K562 (cell line): ENCODE measurements around the gene CBX4. TPM values are rescaled to one million over a fixed set of nuclear protein-coding genes. Genes with fewer than 3 reads are reported as not detected.

ENCODE experiments used
- ATAC-seq: fragments of 200-7000 bp; cut with Tn5 transposase; 3 replicates; pipeline ENCODE4 v1.9.1; 2020; ENCODE audit warnings: moderate library complexity
- BruUV-seq: library from RNA; stranded (reverse); fragments of 400-500 nt; replicated peaks from 2 replicates; lab custom pipeline; 2021; lab: Mats Ljungman, UMichigan
- CTCF ChIA-PET: fragments of 300-600 bp; formaldehyde crosslinking; extraction: SDS; loops from one replicate; lab custom pipeline; 2021; ENCODE audit warnings: low intra/inter-chr PET ratio; lab: Yijun Ruan, JAX
- POLR2A ChIA-PET: fragments of 300-600, 350-650 bp; sonication (Branson Sonifier 250); formaldehyde crosslinking; extraction: SDS; loops from one replicate; lab custom pipeline; 2021; ENCODE audit warnings: antibody characterized with exemption, inconsistent platforms; lab: Yijun Ruan, JAX
- DNase-seq, 4 experiments: peaks; one replicate each; pipeline versions ENCODE4 v3.0.0 to v3.0.0-alpha.2; 2011 to 2018; ENCODE audit warnings: low spot score in 3 of 4, mixed read lengths in 3 of 4; ENCODE audit errors: extremely low read depth in 1 of 4
- FAIRE-seq: peaks from 2 replicates; lab custom pipeline; 2011; peaks lifted over from hg19 to GRCh38; lab: Jason Lieb, UNC
- H2AFZ ChIP-seq: 2 replicates; pipeline ENCODE4 v1.6.0; 2011; ENCODE audit warnings: low read depth, low read length, control low read depth, inconsistent platforms
- H3K27ac ChIP-seq: fragments of 200-600 bp; 3 replicates; pipeline ENCODE4 v1.8.0; 2011; ENCODE audit warnings: low read depth, mild to moderate bottlenecking, control low read depth, inconsistent platforms, low read length, moderate library complexity, mixed read lengths; ENCODE audit errors: extremely low read depth
- H3K27me3 ChIP-seq, 2 experiments: fragments of 300-600 bp in 1 of 2; 2 replicates in 1 of 2; 3 replicates in 1 of 2; pipeline versions ENCODE4 v1.6.0 to v1.8.0; 2011; ENCODE audit warnings: inconsistent platforms in 2 of 2, low read length in 2 of 2, mild to moderate bottlenecking in 1 of 2, mixed read lengths in 1 of 2, moderate library complexity in 1 of 2; ENCODE audit not compliant: control insufficient read depth in 2 of 2, insufficient read depth in 2 of 2
- H3K36me3 ChIP-seq: fragments of 300-600 bp; 3 replicates; pipeline ENCODE4 v1.8.0; 2011; ENCODE audit warnings: mild to moderate bottlenecking, low read length, inconsistent platforms; ENCODE audit not compliant: control insufficient read depth, insufficient read depth
- H3K4me1 ChIP-seq, 2 experiments: fragments of 200-600 bp in 1 of 2; replicated peaks in 1 of 2; 2 replicates in 1 of 2; 3 replicates in 1 of 2; pipeline versions ENCODE4 v1.5.1 to v1.8.0; 2011; ENCODE audit warnings: inconsistent platforms in 2 of 2, low read length in 2 of 2, mild to moderate bottlenecking in 1 of 2, mixed read lengths in 1 of 2, moderate library complexity in 1 of 2; ENCODE audit not compliant: control insufficient read depth in 2 of 2, insufficient read depth in 2 of 2
- H3K4me2 ChIP-seq: 2 replicates; pipeline ENCODE4 v1.6.1; 2011; ENCODE audit warnings: low read length, control low read depth, inconsistent platforms, mixed read lengths; ENCODE audit not compliant: insufficient read depth
- H3K4me3 ChIP-seq: fragments of 200-600 bp; sonication (generic), shearing (Covaris generic); 2 replicates; pipeline ENCODE4 v1.5.1; 2016; ENCODE audit warnings: control low read depth, inconsistent platforms
- H3K79me2 ChIP-seq: fragments of 200-600 bp; 3 replicates; pipeline ENCODE4 v1.8.0; 2011; ENCODE audit warnings: low read length, inconsistent platforms; ENCODE audit not compliant: control insufficient read depth, insufficient read depth
- H3K9ac ChIP-seq, 2 experiments: 2 replicates each; pipeline versions ENCODE4 v1.6.0 to v1.6.1; 2011; ENCODE audit warnings: low read depth in 2 of 2, low read length in 2 of 2, control low read depth in 1 of 2, inconsistent platforms in 1 of 2, mild to moderate bottlenecking in 1 of 2, mixed read lengths in 1 of 2; ENCODE audit not compliant: insufficient read depth in 1 of 2
- H3K9me1 ChIP-seq: one replicate; pipeline ENCODE4 v1.6.0; 2011; ENCODE audit warnings: inconsistent platforms, mild to moderate bottlenecking, low read length, moderate library complexity; ENCODE audit not compliant: control insufficient read depth, insufficient read depth
- H3K9me3 ChIP-seq: replicated peaks from 2 replicates; pipeline ENCODE4 v1.5.1; 2011; ENCODE audit warnings: low read depth, low read length, inconsistent platforms; ENCODE audit not compliant: control insufficient read depth, insufficient read depth
- H4K20me1 ChIP-seq: replicated peaks from 2 replicates; pipeline ENCODE4 v1.6.1; 2011; ENCODE audit warnings: low read length, inconsistent platforms, mixed read lengths; ENCODE audit not compliant: control insufficient read depth, insufficient read depth
- ATF6 ChIP-seq: sonication (generic); formaldehyde crosslinking; IDR thresholded peaks from 2 replicates; pipeline ENCODE4 v1.4.0; 2020; ENCODE audit warnings: mild to moderate bottlenecking, missing genetic modification reagents
- BRF1 ChIP-seq: IDR thresholded peaks from 3 replicates; pipeline ENCODE4 v1.6.1; 2011; ENCODE audit warnings: borderline replicate concordance, mild to moderate bottlenecking; ENCODE audit not compliant: insufficient read length; ENCODE audit errors: extremely low read depth
- CREB3L1 ChIP-seq: fragments of 450-650 bp; IDR thresholded peaks from 2 replicates; pipeline ENCODE4 v1.6.1; 2014; ENCODE audit warnings: low read depth, mild to moderate bottlenecking, moderate library complexity, borderline replicate concordance
- KLF13 ChIP-seq: fragments of 450-650 bp; IDR thresholded peaks from 2 replicates; pipeline ENCODE4 v1.6.1; 2016; ENCODE audit warnings: missing genetic modification characterization, low read depth, mild to moderate bottlenecking, missing compliant biosample characterization, moderate library complexity, borderline replicate concordance
- RBM22 ChIP-seq: fragments of 200-400 bp; formaldehyde crosslinking; IDR thresholded peaks from 2 replicates; pipeline ENCODE4 v1.6.1; 2018; ENCODE audit warnings: low read length, low read depth; ENCODE audit not compliant: poor library complexity, severe bottlenecking
- RREB1 ChIP-seq: fragments of 250-450 bp; sonication (Bioruptor Pico); IDR thresholded peaks from 2 replicates; pipeline ENCODE4 v1.4.0; 2020
- ZBTB7A ChIP-seq: IDR thresholded peaks from 2 replicates; pipeline ENCODE4 v1.6.1; 2011; ENCODE audit warnings: low read depth, mild to moderate bottlenecking, low read length, moderate library complexity, borderline replicate concordance; ENCODE audit not compliant: control insufficient read depth
- WGBS: fragments of 100-300 bp; shearing (Covaris generic); methylation state at CpG from one replicate; pipeline ENCODE4 v1.1.6; 2016; ENCODE audit warnings: low coverage, mixed read lengths; ENCODE audit not compliant: insufficient coverage; ENCODE audit errors: missing lambda C conversion rate; 5-methylcytosine and 5-hydroxymethylcytosine counted together
- in situ Hi-C: fragments of 300-500 bp; cut with MboI; formaldehyde crosslinking; loops from 4 replicates; pipeline ENCODE4 v1.15.0; 2018; ENCODE audit warnings: inconsistent platforms, mixed read lengths
- intact Hi-C: fragments of 100-400 bp; cut with micrococcal nuclease; formaldehyde crosslinking; loops from 2 replicates; pipeline ENCODE4 v1.14.2; 2022
- polyA plus RNA-seq, 8 experiments: library from polyadenylated mRNA; depleted of rRNA in 4 of 8; stranded (reverse) in 5 of 8; unstranded in 3 of 8; fragments of >200 nt; fragmentation: Nextera tagmentation in 2 of 8; fragmentation: Illumina TruSeq in 1 of 8; extraction: Ambion mirVana in 2 of 8; extraction: Trizol in 1 of 8; gene quantifications; 2 replicates each; pipeline versions ENCODE4 v1.2.1 to v1.2.3, GENCODE V29; 2011 to 2014; ENCODE audit warnings: inconsistent platforms in 1 of 8, missing spikeins in 1 of 8
- total RNA-seq, 7 experiments: library from RNA; depleted of rRNA in 6 of 7; stranded (reverse); fragments of >200 nt in 6 of 7; fragmentation: Illumina TruSeq in 2 of 7; extraction: Trizol in 2 of 7; gene quantifications; 2 replicates each; pipeline versions ENCODE4 v1.2.1 to v1.2.3, GENCODE V29; 2011 to 2021; ENCODE audit warnings: low replicate concordance in 1 of 7

CBX4 gene
- total and polyA plus RNA-seq, 9 of the 15 experiments (the other 6 are each of a cell fraction or from before 2014, with no cell fraction given): 0.98 to 50.5 (median 10.0) TPM

- H3K27me3 ChIP-seq: peaks cover 47 to 71% of the 10 kb centered on the region in 2 experiments; a peak in 4 of 5 replicates
- 14% methylated on average over 18 of the region's 20 CpGs for WGBS
- no peaks in the 10 kb centered on the region for H3K36me3 ChIP-seq
- no peak for DNase-seq
- TF ChIP-seq RBM22: no peak
- TF ChIP-seq RREB1 (CRISPR knock-in tag): no peak
- TF ChIP-seq ZBTB7A: no peak
- TF ChIP-seq BRF1: no peak
- no peak for TF ChIP-seq KLF13 (tag)
- TF ChIP-seq ATF6 (CRISPR knock-in tag): no peak
- TF ChIP-seq CREB3L1: no peak
- H3K4me3 ChIP-seq: no peak overlapping the region
- no peaks in the 10 kb centered on the region for H3K79me2 ChIP-seq
- H3K27ac ChIP-seq: no peak overlapping the region
- no peak for ATAC-seq
- H3K9ac ChIP-seq: no peak overlapping the region
- H2AFZ ChIP-seq: no peak overlapping the region
- H3K9me3 ChIP-seq: no peaks in the 10 kb centered on the region
- H3K4me1 ChIP-seq: peaks cover 0 to 15% of the 10 kb centered on the region in 2 experiments; a peak in 2 of 5 replicates
- no peaks in the 10 kb centered on the region for H3K9me1 ChIP-seq
- POLR2A ChIA-PET: interaction anchor here (0.7 to 2.1 kb wide), 5 partner anchors 10 to 109 kb away, joined by 3 to 14 read pairs (median 3); partner anchors contain the start of gene CBX4
- no peak for FAIRE-seq
- in situ Hi-C loops: no loop called here
- no peak overlapping the region for H3K4me2 ChIP-seq
- BruUV-seq: no TSS peak
- CTCF ChIA-PET: no interaction called here
- intact Hi-C loops: no loop called here
- H4K20me1 ChIP-seq: peaks cover 7% of the 10 kb centered on the region; the same call in 1 of the 2 replicates
Measured at GRCh38 chr17:79864617-79865250, 25.5 kb upstream of the CBX4 start.
